ENCODE measurements around the gene FAM50B.

DNA sequence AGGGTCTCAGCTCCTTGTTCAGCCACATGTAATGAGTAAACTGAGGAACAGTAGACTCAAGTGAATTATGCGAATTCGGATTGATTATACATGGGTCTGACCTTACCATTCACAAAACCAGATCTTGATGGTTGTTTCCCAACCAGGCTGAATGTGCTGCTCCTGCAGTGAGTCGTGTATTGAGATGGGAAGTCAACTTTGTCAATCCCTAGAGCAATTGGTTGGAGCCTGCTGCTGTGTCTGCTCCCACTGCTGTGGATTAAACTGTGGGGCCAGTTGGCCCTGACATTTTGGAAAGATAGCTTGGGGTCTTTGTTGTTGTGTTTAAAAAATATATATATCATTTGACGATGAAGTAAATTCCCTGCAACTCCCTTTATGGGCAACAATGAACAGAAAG lies 23.9 kb downstream of the FAM50B start:
- TF ChIP-seq, protein P1, sequence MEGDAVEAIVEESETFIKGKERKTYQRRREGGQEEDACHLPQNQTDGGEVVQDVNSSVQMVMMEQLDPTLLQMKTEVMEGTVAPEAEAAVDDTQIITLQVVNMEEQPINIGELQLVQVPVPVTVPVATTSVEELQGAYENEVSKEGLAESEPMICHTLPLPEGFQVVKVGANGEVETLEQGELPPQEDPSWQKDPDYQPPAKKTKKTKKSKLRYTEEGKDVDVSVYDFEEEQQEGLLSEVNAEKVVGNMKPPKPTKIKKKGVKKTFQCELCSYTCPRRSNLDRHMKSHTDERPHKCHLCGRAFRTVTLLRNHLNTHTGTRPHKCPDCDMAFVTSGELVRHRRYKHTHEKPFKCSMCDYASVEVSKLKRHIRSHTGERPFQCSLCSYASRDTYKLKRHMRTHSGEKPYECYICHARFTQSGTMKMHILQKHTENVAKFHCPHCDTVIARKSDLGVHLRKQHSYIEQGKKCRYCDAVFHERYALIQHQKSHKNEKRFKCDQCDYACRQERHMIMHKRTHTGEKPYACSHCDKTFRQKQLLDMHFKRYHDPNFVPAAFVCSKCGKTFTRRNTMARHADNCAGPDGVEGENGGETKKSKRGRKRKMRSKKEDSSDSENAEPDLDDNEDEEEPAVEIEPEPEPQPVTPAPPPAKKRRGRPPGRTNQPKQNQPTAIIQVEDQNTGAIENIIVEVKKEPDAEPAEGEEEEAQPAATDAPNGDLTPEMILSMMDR (IDR thresholded peaks at IDR 0.05; ENCODE audit: low read depth, low read length, missing input control): no peak
- no peak for TF ChIP-seq FOXA1 (IDR thresholded peaks at IDR 0.05)
- TF ChIP-seq, protein P2, sequence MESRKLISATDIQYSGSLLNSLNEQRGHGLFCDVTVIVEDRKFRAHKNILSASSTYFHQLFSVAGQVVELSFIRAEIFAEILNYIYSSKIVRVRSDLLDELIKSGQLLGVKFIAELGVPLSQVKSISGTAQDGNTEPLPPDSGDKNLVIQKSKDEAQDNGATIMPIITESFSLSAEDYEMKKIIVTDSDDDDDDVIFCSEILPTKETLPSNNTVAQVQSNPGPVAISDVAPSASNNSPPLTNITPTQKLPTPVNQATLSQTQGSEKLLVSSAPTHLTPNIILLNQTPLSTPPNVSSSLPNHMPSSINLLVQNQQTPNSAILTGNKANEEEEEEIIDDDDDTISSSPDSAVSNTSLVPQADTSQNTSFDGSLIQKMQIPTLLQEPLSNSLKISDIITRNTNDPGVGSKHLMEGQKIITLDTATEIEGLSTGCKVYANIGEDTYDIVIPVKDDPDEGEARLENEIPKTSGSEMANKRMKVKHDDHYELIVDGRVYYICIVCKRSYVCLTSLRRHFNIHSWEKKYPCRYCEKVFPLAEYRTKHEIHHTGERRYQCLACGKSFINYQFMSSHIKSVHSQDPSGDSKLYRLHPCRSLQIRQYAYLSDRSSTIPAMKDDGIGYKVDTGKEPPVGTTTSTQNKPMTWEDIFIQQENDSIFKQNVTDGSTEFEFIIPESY (IDR thresholded peaks at IDR 0.05): no peak
- TF ChIP-seq TAF1 (conservative IDR thresholded peaks at IDR 0.05): no peak
- TF ChIP-seq RAD21 (IDR thresholded peaks at IDR 0.05): no peak
- TF ChIP-seq, protein P3, sequence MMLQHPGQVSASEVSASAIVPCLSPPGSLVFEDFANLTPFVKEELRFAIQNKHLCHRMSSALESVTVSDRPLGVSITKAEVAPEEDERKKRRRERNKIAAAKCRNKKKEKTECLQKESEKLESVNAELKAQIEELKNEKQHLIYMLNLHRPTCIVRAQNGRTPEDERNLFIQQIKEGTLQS (IDR thresholded peaks at IDR 0.05): no peak
- TF ChIP-seq JUND (IDR thresholded peaks at IDR 0.05): no peak
- TF ChIP-seq, protein P4, sequence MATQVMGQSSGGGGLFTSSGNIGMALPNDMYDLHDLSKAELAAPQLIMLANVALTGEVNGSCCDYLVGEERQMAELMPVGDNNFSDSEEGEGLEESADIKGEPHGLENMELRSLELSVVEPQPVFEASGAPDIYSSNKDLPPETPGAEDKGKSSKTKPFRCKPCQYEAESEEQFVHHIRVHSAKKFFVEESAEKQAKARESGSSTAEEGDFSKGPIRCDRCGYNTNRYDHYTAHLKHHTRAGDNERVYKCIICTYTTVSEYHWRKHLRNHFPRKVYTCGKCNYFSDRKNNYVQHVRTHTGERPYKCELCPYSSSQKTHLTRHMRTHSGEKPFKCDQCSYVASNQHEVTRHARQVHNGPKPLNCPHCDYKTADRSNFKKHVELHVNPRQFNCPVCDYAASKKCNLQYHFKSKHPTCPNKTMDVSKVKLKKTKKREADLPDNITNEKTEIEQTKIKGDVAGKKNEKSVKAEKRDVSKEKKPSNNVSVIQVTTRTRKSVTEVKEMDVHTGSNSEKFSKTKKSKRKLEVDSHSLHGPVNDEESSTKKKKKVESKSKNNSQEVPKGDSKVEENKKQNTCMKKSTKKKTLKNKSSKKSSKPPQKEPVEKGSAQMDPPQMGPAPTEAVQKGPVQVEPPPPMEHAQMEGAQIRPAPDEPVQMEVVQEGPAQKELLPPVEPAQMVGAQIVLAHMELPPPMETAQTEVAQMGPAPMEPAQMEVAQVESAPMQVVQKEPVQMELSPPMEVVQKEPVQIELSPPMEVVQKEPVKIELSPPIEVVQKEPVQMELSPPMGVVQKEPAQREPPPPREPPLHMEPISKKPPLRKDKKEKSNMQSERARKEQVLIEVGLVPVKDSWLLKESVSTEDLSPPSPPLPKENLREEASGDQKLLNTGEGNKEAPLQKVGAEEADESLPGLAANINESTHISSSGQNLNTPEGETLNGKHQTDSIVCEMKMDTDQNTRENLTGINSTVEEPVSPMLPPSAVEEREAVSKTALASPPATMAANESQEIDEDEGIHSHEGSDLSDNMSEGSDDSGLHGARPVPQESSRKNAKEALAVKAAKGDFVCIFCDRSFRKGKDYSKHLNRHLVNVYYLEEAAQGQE (IDR thresholded peaks at IDR 0.05): no peak
- TF ChIP-seq GABPA (IDR thresholded peaks at IDR 0.05 in 1 of 2, conservative IDR thresholded peaks at IDR 0.05 in 1 of 2): no peak
- TF ChIP-seq, protein P5, sequence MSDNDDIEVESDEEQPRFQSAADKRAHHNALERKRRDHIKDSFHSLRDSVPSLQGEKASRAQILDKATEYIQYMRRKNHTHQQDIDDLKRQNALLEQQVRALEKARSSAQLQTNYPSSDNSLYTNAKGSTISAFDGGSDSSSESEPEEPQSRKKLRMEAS (IDR thresholded peaks at IDR 0.05): no peak
- TF ChIP-seq HNF4G (IDR thresholded peaks at IDR 0.05): no peak
- no peak for TF ChIP-seq SP1 (IDR thresholded peaks at IDR 0.05)
